ENCODE measurements around the gene UBR1.

GRCh38 chr15:42937143-42937542 lies 168.7 kb downstream of the UBR1 start:
- TF ChIP-seq CTCF (IDR thresholded peaks at IDR 0.05; ENCODE audit: insufficient read depth, low read length) (no peak), POLR2AphosphoS5 (IDR thresholded peaks at IDR 0.05; ENCODE audit: low read depth) (no peak), REST (IDR thresholded peaks at IDR 0.05; ENCODE audit: insufficient replicate concordance, low read depth) (no peak), GABPA (IDR thresholded peaks at IDR 0.05; ENCODE audit: low read depth) (no peak), SPI1 (IDR thresholded peaks at IDR 0.05; ENCODE audit: borderline replicate concordance, low read depth) (no peak)
